Activated CD4-positive, alpha-beta T cell treated with anti-CD3 and anti-CD28 coated beads, Interleukin-2, amount 10 ng/mL, durations not matched to agents 24 days and 14 days (primary cell): Measurements from ENCODE around the gene PRCP. TPM values are rescaled to one million over a fixed set of nuclear protein-coding genes. Genes with fewer than 3 reads are reported as not detected.

Source experiments
- DNase-seq: peaks from one replicate; pipeline ENCODE4 v3.0.0; 2022
- H3K27ac Mint-ChIP-seq: one replicate; pipeline ENCODE4 v1.8.0; 2022; ENCODE audit warnings: mild to moderate bottlenecking, mixed read lengths
- H3K27me3 Mint-ChIP-seq: one replicate; pipeline ENCODE4 v1.8.0; 2022; ENCODE audit warnings: mixed read lengths
- H3K36me3 Mint-ChIP-seq: one replicate; pipeline ENCODE4 v1.8.0; 2022; ENCODE audit warnings: low read depth, mild to moderate bottlenecking, mixed read lengths
- H3K4me1 Mint-ChIP-seq: one replicate; pipeline ENCODE4 v1.8.0; 2021; ENCODE audit warnings: mixed read lengths
- H3K4me3 Mint-ChIP-seq: one replicate; pipeline ENCODE4 v1.8.0; 2022; ENCODE audit warnings: mild to moderate bottlenecking, moderate library complexity, mixed read lengths
- H3K9me3 Mint-ChIP-seq: one replicate; pipeline ENCODE4 v1.8.0; 2021; ENCODE audit warnings: mixed read lengths
- intact Hi-C: fragments of 100-400 bp; cut with micrococcal nuclease; formaldehyde crosslinking; loops from one replicate; pipeline ENCODE4 v1.15.1; 2023
- total RNA-seq: library from RNA; stranded (reverse); gene quantifications from 2 replicates; pipeline ENCODE4 v1.2.3, GENCODE V29; 2022

PRCP gene
- total RNA-seq, 1 donor from 2014 or later, result 20.6 TPM

DNA sequence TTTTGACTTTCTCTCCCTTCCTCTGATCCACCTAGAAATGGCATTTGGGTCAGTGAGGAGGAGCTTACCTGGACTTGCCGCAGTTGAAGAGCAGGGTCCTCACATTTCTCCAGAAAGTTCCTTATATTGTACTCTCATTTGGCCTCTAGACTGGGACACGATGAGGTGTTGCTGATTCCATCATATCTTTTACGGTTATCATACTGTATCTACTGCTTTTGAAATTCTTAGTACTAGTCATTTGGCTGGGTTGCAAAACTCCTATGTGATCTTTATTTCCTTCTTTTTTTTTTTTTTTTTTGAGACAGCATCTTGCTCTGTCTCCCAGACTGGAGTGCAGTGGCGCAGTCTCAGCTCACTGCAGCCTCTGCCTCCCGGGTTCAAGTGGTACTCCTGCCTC lies 107.9 kb downstream of the PRCP start:
- Mint-ChIP-seq H3K36me3 (no peaks in the 10 kb centered on the region), H3K9me3 (no peaks in the 10 kb centered on the region), H3K4me3 (no peak overlapping the region), H3K27me3 (no peaks in the 10 kb centered on the region), H3K4me1 (no peaks in the 10 kb centered on the region), H3K27ac (no peak overlapping the region)
- intact Hi-C loops, result no loop called here
- DNase-seq, result no peak

- DNase-seq, result no peak
- no peaks in the 10 kb centered on the region for H3K4me1 Mint-ChIP-seq
- intact Hi-C loops, result no loop called here
- no peak overlapping the region for H3K27ac Mint-ChIP-seq
- no peaks in the 10 kb centered on the region for H3K36me3 Mint-ChIP-seq
- H3K27me3 Mint-ChIP-seq, result no peaks in the 10 kb centered on the region
- no peak overlapping the region for H3K4me3 Mint-ChIP-seq
- no peaks in the 10 kb centered on the region for H3K9me3 Mint-ChIP-seq
These were observed 108.5 kb downstream of the PRCP start for GRCh38 chr11:82791779-82792178.

GRCh38 chr11:82790723-82791484 lies 109.3 kb downstream of the PRCP start:
- Mint-ChIP-seq H3K27ac (no peak overlapping the region), H3K9me3 (no peaks in the 10 kb centered on the region), H3K4me1 (no peaks in the 10 kb centered on the region), H3K36me3 (no peaks in the 10 kb centered on the region), H3K27me3 (no peaks in the 10 kb centered on the region), H3K4me3 (no peak overlapping the region)
- intact Hi-C loops, result no loop called here
- no peak for DNase-seq

DNA sequence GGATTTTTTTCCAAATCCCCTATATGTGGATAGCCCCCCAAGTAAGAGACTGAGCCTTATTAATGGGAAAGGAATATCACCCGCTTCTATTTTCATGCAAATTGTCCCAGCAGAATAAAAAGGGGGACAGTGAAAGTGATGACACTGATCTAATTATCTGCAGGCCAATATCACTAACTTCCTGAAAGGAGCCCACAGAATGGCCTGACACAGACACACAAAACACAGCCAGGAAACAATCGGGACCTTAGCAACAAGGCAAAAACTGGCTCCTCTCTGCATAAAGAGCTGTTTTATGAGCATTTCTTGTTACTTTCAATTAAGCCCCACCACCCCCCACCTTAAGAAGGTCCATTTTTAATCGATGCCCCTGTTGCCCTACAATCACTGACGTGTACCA lies 112.2 kb downstream of the PRCP start:
- H3K27me3 Mint-ChIP-seq, result peaks cover 10% of the 10 kb centered on the region
- no peak overlapping the region for H3K27ac Mint-ChIP-seq
- intact Hi-C loops, result no loop called here

DNA sequence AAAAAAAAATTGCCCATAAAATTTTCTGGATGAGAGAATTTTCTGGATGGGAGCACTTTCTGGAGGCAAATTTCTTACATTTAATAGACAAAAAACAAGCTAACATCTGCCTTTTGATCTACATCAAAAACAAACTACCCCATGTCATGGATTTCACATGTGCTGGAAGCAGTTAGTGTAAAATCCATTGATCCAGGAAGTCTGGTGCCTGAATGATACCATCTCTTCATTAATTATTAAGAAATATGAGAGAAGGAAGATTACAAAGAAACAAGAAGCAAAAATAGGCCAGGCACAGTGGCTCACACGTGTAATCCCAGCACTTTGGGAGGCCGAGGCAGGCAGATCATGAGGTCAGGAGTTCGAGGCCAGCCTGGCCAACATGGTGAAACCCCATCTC lies 113.4 kb downstream of the PRCP start:
- H3K4me3 Mint-ChIP-seq, result no peak overlapping the region
- no peak overlapping the region for H3K27ac Mint-ChIP-seq
- no peak for DNase-seq
- peaks cover 10% of the 10 kb centered on the region for H3K27me3 Mint-ChIP-seq
- intact Hi-C loops, result no loop called here
- no peaks in the 10 kb centered on the region for H3K4me1 Mint-ChIP-seq
- no peaks in the 10 kb centered on the region for H3K36me3 Mint-ChIP-seq
- no peaks in the 10 kb centered on the region for H3K9me3 Mint-ChIP-seq

More for the DNA sequence above, 112.2 kb downstream of the PRCP start:
- Mint-ChIP-seq H3K9me3 (no peaks in the 10 kb centered on the region), H3K4me1 (no peaks in the 10 kb centered on the region), H3K4me3 (no peak overlapping the region), H3K36me3 (no peaks in the 10 kb centered on the region)
- DNase-seq, result no peak

- DNase-seq, result no peak
- intact Hi-C loops, result no loop called here
- H3K36me3 Mint-ChIP-seq, result no peaks in the 10 kb centered on the region
- no peak overlapping the region for H3K4me3 Mint-ChIP-seq
- H3K27ac Mint-ChIP-seq, result no peak overlapping the region
- peaks cover 10% of the 10 kb centered on the region for H3K27me3 Mint-ChIP-seq
- H3K9me3 Mint-ChIP-seq, result peaks cover 5% of the 10 kb centered on the region
- no peaks in the 10 kb centered on the region for H3K4me1 Mint-ChIP-seq
These were observed 114.2 kb downstream of the PRCP start for GRCh38 chr11:82786001-82786400.

DNA sequence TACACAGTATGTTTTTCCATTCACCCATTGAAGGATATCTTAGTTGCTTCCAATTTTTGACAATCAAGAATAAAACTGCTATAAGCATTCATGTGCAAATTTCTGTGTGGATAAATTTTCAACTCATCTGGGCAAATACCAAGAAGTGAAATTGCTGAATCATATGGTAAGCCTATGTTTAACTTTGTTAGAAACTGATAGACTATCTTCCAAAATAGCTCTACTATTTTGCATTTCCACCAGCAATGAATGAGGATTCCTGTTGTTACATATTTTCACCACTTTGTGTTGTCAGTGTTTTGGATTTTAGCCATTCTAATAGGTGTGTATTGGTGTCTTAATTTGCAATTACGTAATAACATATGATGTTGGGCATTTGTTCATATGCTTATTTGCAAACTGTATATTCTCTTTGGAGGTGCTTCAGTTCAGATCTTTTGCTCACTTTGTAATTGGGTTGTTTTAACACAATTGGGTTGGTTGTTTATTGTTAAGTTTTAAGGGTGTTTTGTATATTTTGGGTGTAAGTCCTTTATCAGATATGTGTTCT lies 117.3 kb downstream of the PRCP start:
- intact Hi-C loops, result no loop called here
- Mint-ChIP-seq H3K4me3 (no peak overlapping the region), H3K27me3 (peaks cover 16% of the 10 kb centered on the region), H3K36me3 (no peaks in the 10 kb centered on the region), H3K9me3 (peaks cover 5% of the 10 kb centered on the region), H3K27ac (no peak overlapping the region), H3K4me1 (no peaks in the 10 kb centered on the region)
- no peak for DNase-seq

GRCh38 chr11:82778776-82779175 lies 121.5 kb downstream of the PRCP start:
- DNase-seq, result no peak
- H3K4me1 Mint-ChIP-seq, result peaks cover 2% of the 10 kb centered on the region
- H3K36me3 Mint-ChIP-seq, result no peaks in the 10 kb centered on the region
- intact Hi-C loops, result no loop called here
- H3K27me3 Mint-ChIP-seq, result peaks cover 25% of the 10 kb centered on the region
- peaks cover 12% of the 10 kb centered on the region for H3K9me3 Mint-ChIP-seq
- no peak overlapping the region for H3K27ac Mint-ChIP-seq
- H3K4me3 Mint-ChIP-seq, result no peak overlapping the region

- intact Hi-C loops, result no loop called here
- no peak for DNase-seq
- Mint-ChIP-seq H3K9me3 (peaks cover 10% of the 10 kb centered on the region), H3K4me1 (peaks cover 2% of the 10 kb centered on the region), H3K4me3 (no peak overlapping the region), H3K27me3 (peaks cover 21% of the 10 kb centered on the region), H3K27ac (no peak overlapping the region), H3K36me3 (no peaks in the 10 kb centered on the region)
These were observed 123.9 kb downstream of the PRCP start for GRCh38 chr11:82776377-82776776.

DNA sequence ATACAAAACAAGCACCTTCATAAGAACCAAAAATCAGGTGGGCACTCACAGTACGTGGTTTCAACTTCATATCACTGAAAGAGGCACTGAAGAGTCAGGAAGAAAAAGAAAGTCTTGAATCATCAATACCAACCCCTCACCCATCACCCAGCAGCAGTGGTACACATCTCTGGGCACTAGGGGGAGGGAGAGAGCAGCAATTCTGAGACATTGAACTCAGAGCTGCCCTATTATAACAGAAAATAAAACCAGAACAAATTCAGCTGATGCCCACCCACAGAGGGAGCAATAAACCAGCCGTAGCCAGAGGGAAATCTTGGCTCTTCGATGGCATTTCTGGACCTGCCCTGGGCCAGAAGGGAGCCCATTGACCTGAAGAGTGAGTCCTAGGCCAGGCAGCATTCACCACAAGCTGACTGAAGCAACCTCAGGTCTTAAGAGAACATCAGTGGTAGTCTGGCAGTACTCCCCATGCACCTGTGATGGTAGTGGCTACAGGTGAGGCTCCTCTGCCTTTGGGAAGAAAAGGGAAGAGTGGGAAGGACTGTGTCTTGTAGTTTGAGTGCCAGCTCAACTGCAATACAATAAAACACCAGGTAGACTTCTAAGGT lies 124.4 kb downstream of the PRCP start:
- Mint-ChIP-seq H3K27me3 (peaks cover 21% of the 10 kb centered on the region), H3K4me1 (peaks cover 2% of the 10 kb centered on the region), H3K9me3 (peaks cover 7% of the 10 kb centered on the region), H3K27ac (no peak overlapping the region), H3K4me3 (no peak overlapping the region), H3K36me3 (no peaks in the 10 kb centered on the region)
- DNase-seq, result peak; percentile 84
- intact Hi-C loops, result no loop called here

GRCh38 chr11:82775218-82775617 lies 125.0 kb downstream of the PRCP start:
- no peak for DNase-seq
- intact Hi-C loops, result no loop called here
- no peak overlapping the region for H3K27ac Mint-ChIP-seq
- H3K9me3 Mint-ChIP-seq, result peaks cover 7% of the 10 kb centered on the region
- peaks cover 21% of the 10 kb centered on the region for H3K27me3 Mint-ChIP-seq
- H3K36me3 Mint-ChIP-seq, result no peaks in the 10 kb centered on the region
- no peak overlapping the region for H3K4me3 Mint-ChIP-seq
- H3K4me1 Mint-ChIP-seq, result peaks cover 2% of the 10 kb centered on the region

Other genes with a start within 250 kb of the PRCP start
- gene FAM181B, start 166.6 kb downstream of the PRCP start, total RNA-seq, result not detected in 2 replicates
- gene DDIAS, start 1.3 kb upstream of the PRCP start, total RNA-seq, result 25.2 and 26.9 TPM in 2 replicates
- 13.6 and 15.4 TPM in 2 replicates for gene RAB30, start 171.5 kb upstream of the PRCP start, total RNA-seq